Measurements from ENCODE around the gene SCN10A.

The SCN10A gene

GRCh38 chr3:38720465-38720864, 95.6 kb downstream of the SCN10A start:
- no peaks in the 10 kb centered on the region for H3K36me3 Mint-ChIP-seq (ENCODE audit: low read depth)
- H3K4me1 Mint-ChIP-seq (ENCODE audit: low read depth), result no peaks in the 10 kb centered on the region
- H3K27ac Mint-ChIP-seq, result no peak overlapping the region
- H3K4me3 Mint-ChIP-seq, result no peak overlapping the region
- H3K9me3 Mint-ChIP-seq, result no peaks in the 10 kb centered on the region
- no peaks in the 10 kb centered on the region for H3K27me3 Mint-ChIP-seq

GRCh38 chr3:38717355-38718240, 98.4 kb downstream of the SCN10A start:
- Mint-ChIP-seq H3K36me3 (ENCODE audit: low read depth) (no peaks in the 10 kb centered on the region), H3K27ac (no peak overlapping the region)

GRCh38 chr3:38713121-38713520, 102.9 kb downstream of the SCN10A start:
- Mint-ChIP-seq H3K27ac (no peak overlapping the region), H3K9me3 (no peaks in the 10 kb centered on the region), H3K27me3 (peaks cover 13% of the 10 kb centered on the region), H3K36me3 (ENCODE audit: low read depth) (no peaks in the 10 kb centered on the region), H3K4me1 (ENCODE audit: low read depth) (no peaks in the 10 kb centered on the region), H3K4me3 (no peak overlapping the region)

More at GRCh38 chr3:38717355-38718240, 98.4 kb downstream of the SCN10A start:
- no peaks in the 10 kb centered on the region for H3K9me3 Mint-ChIP-seq
- peaks cover 6% of the 10 kb centered on the region for H3K27me3 Mint-ChIP-seq
- H3K4me1 Mint-ChIP-seq (ENCODE audit: low read depth), result no peaks in the 10 kb centered on the region
- H3K4me3 Mint-ChIP-seq, result no peak overlapping the region

- Mint-ChIP-seq H3K27ac (no peak overlapping the region), H3K4me3 (no peak overlapping the region), H3K4me1 (ENCODE audit: low read depth) (no peaks in the 10 kb centered on the region), H3K27me3 (peaks cover 16% of the 10 kb centered on the region), H3K9me3 (no peaks in the 10 kb centered on the region), H3K36me3 (ENCODE audit: low read depth) (no peaks in the 10 kb centered on the region)
Observed at GRCh38 chr3:38711321-38711720, 104.7 kb downstream of the SCN10A start.

- H3K36me3 Mint-ChIP-seq (ENCODE audit: low read depth), result no peaks in the 10 kb centered on the region
- H3K27ac Mint-ChIP-seq, result no peak overlapping the region
- peaks cover 10% of the 10 kb centered on the region for H3K27me3 Mint-ChIP-seq
- H3K9me3 Mint-ChIP-seq, result no peaks in the 10 kb centered on the region
- no peak overlapping the region for H3K4me3 Mint-ChIP-seq
- no peaks in the 10 kb centered on the region for H3K4me1 Mint-ChIP-seq (ENCODE audit: low read depth)
Observed at GRCh38 chr3:38707730-38708129, 108.3 kb downstream of the SCN10A start.

- Mint-ChIP-seq H3K27ac (no peak overlapping the region), H3K36me3 (ENCODE audit: low read depth) (no peaks in the 10 kb centered on the region), H3K4me1 (ENCODE audit: low read depth) (no peaks in the 10 kb centered on the region)
Observed at GRCh38 chr3:38706961-38707360, 109.1 kb downstream of the SCN10A start.

GRCh38 chr3:38702231-38702630, 113.8 kb downstream of the SCN10A start:
- Mint-ChIP-seq H3K27ac (no peak overlapping the region), H3K36me3 (ENCODE audit: low read depth) (no peaks in the 10 kb centered on the region), H3K4me1 (ENCODE audit: low read depth) (no peaks in the 10 kb centered on the region), H3K9me3 (no peaks in the 10 kb centered on the region), H3K4me3 (no peak overlapping the region), H3K27me3 (no peaks in the 10 kb centered on the region)

More at GRCh38 chr3:38706961-38707360, 109.1 kb downstream of the SCN10A start:
- no peaks in the 10 kb centered on the region for H3K9me3 Mint-ChIP-seq
- H3K4me3 Mint-ChIP-seq, result no peak overlapping the region
- H3K27me3 Mint-ChIP-seq, result peaks cover 10% of the 10 kb centered on the region

- no peaks in the 10 kb centered on the region for H3K9me3 Mint-ChIP-seq
- H3K4me1 Mint-ChIP-seq (ENCODE audit: low read depth), result no peaks in the 10 kb centered on the region
- no peak overlapping the region for H3K4me3 Mint-ChIP-seq
Observed at GRCh38 chr3:38698760-38699159, 117.3 kb downstream of the SCN10A start.

GRCh38 chr3:38698061-38698460, 118.0 kb downstream of the SCN10A start:
- Mint-ChIP-seq H3K27ac (no peak overlapping the region), H3K4me1 (ENCODE audit: low read depth) (no peaks in the 10 kb centered on the region), H3K4me3 (no peak overlapping the region), H3K27me3 (peaks cover 3% of the 10 kb centered on the region), H3K36me3 (ENCODE audit: low read depth) (no peaks in the 10 kb centered on the region), H3K9me3 (no peaks in the 10 kb centered on the region)

More at GRCh38 chr3:38698760-38699159, 117.3 kb downstream of the SCN10A start:
- Mint-ChIP-seq H3K36me3 (ENCODE audit: low read depth) (no peaks in the 10 kb centered on the region), H3K27me3 (peaks cover 3% of the 10 kb centered on the region), H3K27ac (no peak overlapping the region)

GRCh38 chr3:38696034-38696433, 120.0 kb downstream of the SCN10A start:
- H3K36me3 Mint-ChIP-seq (ENCODE audit: low read depth), result no peaks in the 10 kb centered on the region
- peaks cover 3% of the 10 kb centered on the region for H3K27me3 Mint-ChIP-seq
- H3K4me3 Mint-ChIP-seq, result no peak overlapping the region
- no peaks in the 10 kb centered on the region for H3K9me3 Mint-ChIP-seq
- H3K27ac Mint-ChIP-seq, result no peak overlapping the region
- no peaks in the 10 kb centered on the region for H3K4me1 Mint-ChIP-seq (ENCODE audit: low read depth)

GRCh38 chr3:38690185-38690584, 125.8 kb downstream of the SCN10A start:
- Mint-ChIP-seq H3K9me3 (no peaks in the 10 kb centered on the region), H3K27me3 (peaks cover 3% of the 10 kb centered on the region), H3K4me1 (ENCODE audit: low read depth) (no peaks in the 10 kb centered on the region), H3K4me3 (no peak overlapping the region), H3K36me3 (ENCODE audit: low read depth) (no peaks in the 10 kb centered on the region), H3K27ac (no peak overlapping the region)

- Mint-ChIP-seq H3K27me3 (peaks cover under 1% of the 10 kb centered on the region), H3K4me3 (no peak overlapping the region), H3K4me1 (ENCODE audit: low read depth) (no peaks in the 10 kb centered on the region), H3K36me3 (ENCODE audit: low read depth) (no peaks in the 10 kb centered on the region), H3K27ac (no peak overlapping the region), H3K9me3 (no peaks in the 10 kb centered on the region)
Observed at GRCh38 chr3:38689774-38690173, 126.2 kb downstream of the SCN10A start.

GRCh38 chr3:38689346-38689745, 126.7 kb downstream of the SCN10A start:
- Mint-ChIP-seq H3K36me3 (ENCODE audit: low read depth) (no peaks in the 10 kb centered on the region), H3K4me1 (ENCODE audit: low read depth) (no peaks in the 10 kb centered on the region), H3K27ac (no peak overlapping the region), H3K4me3 (no peak overlapping the region), H3K27me3 (no peaks in the 10 kb centered on the region), H3K9me3 (no peaks in the 10 kb centered on the region)

GRCh38 chr3:38687321-38687720, 128.7 kb downstream of the SCN10A start:
- no peak overlapping the region for H3K27ac Mint-ChIP-seq
- no peaks in the 10 kb centered on the region for H3K4me1 Mint-ChIP-seq (ENCODE audit: low read depth)
- no peaks in the 10 kb centered on the region for H3K9me3 Mint-ChIP-seq
- no peak overlapping the region for H3K4me3 Mint-ChIP-seq
- H3K36me3 Mint-ChIP-seq (ENCODE audit: low read depth), result no peaks in the 10 kb centered on the region
- H3K27me3 Mint-ChIP-seq, result no peaks in the 10 kb centered on the region

GRCh38 chr3:38684546-38684945, 131.5 kb downstream of the SCN10A start:
- Mint-ChIP-seq H3K27me3 (no peaks in the 10 kb centered on the region), H3K4me3 (no peak overlapping the region), H3K27ac (no peak overlapping the region), H3K9me3 (no peaks in the 10 kb centered on the region), H3K36me3 (ENCODE audit: low read depth) (no peaks in the 10 kb centered on the region), H3K4me1 (ENCODE audit: low read depth) (no peaks in the 10 kb centered on the region)

GRCh38 chr3:38669668-38670067, 146.3 kb downstream of the SCN10A start:
- no peak overlapping the region for H3K4me3 Mint-ChIP-seq
- no peaks in the 10 kb centered on the region for H3K4me1 Mint-ChIP-seq (ENCODE audit: low read depth)
- no peak overlapping the region for H3K27ac Mint-ChIP-seq
- H3K9me3 Mint-ChIP-seq, result no peaks in the 10 kb centered on the region
- H3K27me3 Mint-ChIP-seq, result peaks cover 18% of the 10 kb centered on the region
- H3K36me3 Mint-ChIP-seq (ENCODE audit: low read depth), result no peaks in the 10 kb centered on the region

Measured in stimulated activated naive CD8-positive, alpha-beta T cell treated with anti-CD3 and anti-CD28 coated beads, Interleukin-15, Interleukin-2, amounts not matched to agents 100 ng/mL and 50 ng/mL, for 24 hours (primary cell).